Smooth muscle cell (in vitro differentiated cells): Measurements from ENCODE around the gene DYNLRB1. TPM values are rescaled to one million over a fixed set of nuclear protein-coding genes. Genes with fewer than 3 reads are reported as not detected.

Experiments used
- DNase-seq: peaks from one replicate; lab custom pipeline; 2025; ENCODE audit not compliant: unreplicated experiment; lab: John Stamatoyannopoulos, UW
- H2AFZ ChIP-seq: fragments of 200-600 bp; sonication (generic); 2 replicates; pipeline ENCODE4 v1.6.0; 2016; ENCODE audit warnings: antibody characterized with exemption, low read depth, mild to moderate bottlenecking
- H3F3A ChIP-seq: fragments of 200-600 bp; sonication (generic); 2 replicates; pipeline ENCODE4 v1.6.0; 2017; ENCODE audit warnings: antibody characterized with exemption, low read depth
- H3K27ac ChIP-seq: fragments of 200-600 bp; sonication (generic); 2 replicates; pipeline ENCODE4 v1.5.1; 2016; ENCODE audit warnings: low read depth, mild to moderate bottlenecking
- H3K27me3 ChIP-seq: fragments of 200-600 bp; sonication (generic); 2 replicates; pipeline ENCODE4 v1.6.1; 2016; ENCODE audit warnings: low read depth, mild to moderate bottlenecking
- H3K36me3 ChIP-seq: fragments of 200-600 bp; sonication (generic); 2 replicates; pipeline ENCODE4 v1.5.1; 2016; ENCODE audit warnings: low read depth
- H3K4me1 ChIP-seq: fragments of 200-600 bp; sonication (generic); 2 replicates; pipeline ENCODE4 v1.5.1; 2016; ENCODE audit warnings: low read depth
- H3K4me2 ChIP-seq: fragments of 200-600 bp; sonication (generic); 2 replicates; pipeline ENCODE4 v1.6.0; 2016; ENCODE audit warnings: mild to moderate bottlenecking
- H3K4me3 ChIP-seq: fragments of 200-600 bp; sonication (generic); 2 replicates; pipeline ENCODE4 v1.5.1; 2016; ENCODE audit warnings: mild to moderate bottlenecking
- H3K79me2 ChIP-seq: fragments of 200-600 bp; sonication (generic); 2 replicates; pipeline ENCODE4 v1.6.0; 2016; ENCODE audit warnings: low read depth, mild to moderate bottlenecking
- H3K9ac ChIP-seq: fragments of 200-600 bp; sonication (generic); 2 replicates; pipeline ENCODE4 v1.6.0; 2016; ENCODE audit warnings: low read depth
- H3K9me3 ChIP-seq: fragments of 200-600 bp; sonication (generic); replicated peaks from 2 replicates; pipeline ENCODE4 v1.5.1; 2016; ENCODE audit warnings: low read depth
- H4K20me1 ChIP-seq: fragments of 200-600 bp; sonication (generic); 2 replicates; pipeline ENCODE4 v1.6.0; 2016; ENCODE audit warnings: low read depth
- WGBS: methylation state at CpG from one replicate; pipeline ENCODE4 v1.1.7; 2016; ENCODE audit warnings: low lambda C conversion rate; 5-methylcytosine and 5-hydroxymethylcytosine counted together
- polyA plus RNA-seq: library from polyadenylated mRNA; unstranded; fragments of >200 nt; fragmentation: Nextera tagmentation; extraction: Ambion mirVana; gene quantifications from 2 replicates; pipeline ENCODE4 v1.2.1, GENCODE V29; 2016
- total RNA-seq: library from RNA; depleted of rRNA; stranded (reverse); fragments of >200 nt; gene quantifications from 2 replicates; pipeline ENCODE4 v1.2.3, GENCODE V29; 2014
- TF ChIP-seq, protein P1 (sequence below): fragments of 200-600 bp; sonication (generic); IDR thresholded peaks from 2 replicates; pipeline ENCODE4 v1.5.1; 2017; ENCODE audit warnings: borderline replicate concordance, mild to moderate bottlenecking, antibody characterized with exemption; ENCODE audit not compliant: insufficient read depth, poor library complexity, severe bottlenecking

DYNLRB1 gene
- total RNA-seq (185 and 224 TPM in 2 replicates), polyA plus RNA-seq (202 and 266 TPM in 2 replicates)

DNA sequence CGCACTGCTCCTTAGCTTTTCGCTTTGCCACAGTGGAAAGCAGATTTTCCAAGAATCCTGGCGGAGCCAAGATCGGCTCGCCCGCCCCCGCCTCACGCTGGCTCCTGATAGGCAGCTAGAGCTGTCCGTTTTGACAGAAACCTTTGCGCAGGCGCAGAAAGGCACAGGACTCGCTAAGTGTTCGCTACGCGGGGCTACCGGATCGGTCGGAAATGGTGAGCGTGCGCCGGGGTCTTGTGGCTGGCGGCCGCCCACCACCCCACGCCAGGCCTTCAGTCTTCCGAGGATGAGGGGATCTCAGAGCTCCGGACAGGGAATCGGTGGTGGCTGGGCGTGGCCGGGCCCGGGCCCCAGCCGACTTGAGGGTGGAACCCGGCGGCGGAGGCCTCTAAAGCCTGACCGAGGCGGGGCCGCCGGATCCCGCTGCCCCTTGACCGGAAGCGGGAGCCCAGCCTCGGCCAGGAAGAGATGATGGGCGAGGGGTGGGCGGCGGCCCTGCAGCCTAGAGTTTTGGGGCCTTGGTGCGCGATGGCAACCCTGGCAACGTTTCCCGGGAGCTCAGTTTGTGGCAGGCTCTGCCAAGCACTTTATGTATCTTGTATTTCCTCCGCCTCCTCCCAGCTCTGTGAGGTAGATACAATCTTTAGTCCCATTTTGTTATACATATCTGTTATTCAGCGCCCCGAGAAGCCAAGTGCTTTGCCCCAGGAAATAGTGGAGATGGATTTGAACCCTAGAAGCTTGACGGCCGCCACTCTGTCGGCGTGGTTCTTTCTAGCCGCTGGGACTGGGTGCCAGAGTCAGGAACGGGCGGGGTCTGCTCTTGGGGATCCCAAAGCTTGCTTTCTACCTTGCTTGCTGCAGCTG lies at the start of gene DYNLRB1:
DYNLRB1 (plus strand) TSS at position 176 of the 867 bp plus-strand sequence; CDS start at position 213, 37 bp downstream.
- H4K20me1 ChIP-seq = peaks cover 39% of the 10 kb centered on the region
- H3K27ac ChIP-seq = peak within 1 kb of the TSS; percentile 85
- TF ChIP-seq, protein P1, sequence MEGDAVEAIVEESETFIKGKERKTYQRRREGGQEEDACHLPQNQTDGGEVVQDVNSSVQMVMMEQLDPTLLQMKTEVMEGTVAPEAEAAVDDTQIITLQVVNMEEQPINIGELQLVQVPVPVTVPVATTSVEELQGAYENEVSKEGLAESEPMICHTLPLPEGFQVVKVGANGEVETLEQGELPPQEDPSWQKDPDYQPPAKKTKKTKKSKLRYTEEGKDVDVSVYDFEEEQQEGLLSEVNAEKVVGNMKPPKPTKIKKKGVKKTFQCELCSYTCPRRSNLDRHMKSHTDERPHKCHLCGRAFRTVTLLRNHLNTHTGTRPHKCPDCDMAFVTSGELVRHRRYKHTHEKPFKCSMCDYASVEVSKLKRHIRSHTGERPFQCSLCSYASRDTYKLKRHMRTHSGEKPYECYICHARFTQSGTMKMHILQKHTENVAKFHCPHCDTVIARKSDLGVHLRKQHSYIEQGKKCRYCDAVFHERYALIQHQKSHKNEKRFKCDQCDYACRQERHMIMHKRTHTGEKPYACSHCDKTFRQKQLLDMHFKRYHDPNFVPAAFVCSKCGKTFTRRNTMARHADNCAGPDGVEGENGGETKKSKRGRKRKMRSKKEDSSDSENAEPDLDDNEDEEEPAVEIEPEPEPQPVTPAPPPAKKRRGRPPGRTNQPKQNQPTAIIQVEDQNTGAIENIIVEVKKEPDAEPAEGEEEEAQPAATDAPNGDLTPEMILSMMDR = no peak
- peaks cover 15% of the 10 kb centered on the region for H3F3A ChIP-seq
- H3K79me2 ChIP-seq = peaks cover 49% of the 10 kb centered on the region
- peak within 1 kb of the TSS; percentile 85 for H3K9ac ChIP-seq
- under 1% methylated on average over 59 of the region's 59 CpGs for WGBS
- peaks cover 15% of the 10 kb centered on the region for H3K4me1 ChIP-seq
- no peaks in the 10 kb centered on the region for H3K36me3 ChIP-seq
- peak within 1 kb of the TSS; percentile 62 for H3K4me3 ChIP-seq
- no peak within 1 kb of the TSS for H2AFZ ChIP-seq
- peak; percentile 95 for DNase-seq
- H3K27me3 ChIP-seq = no peaks in the 10 kb centered on the region
- peak within 1 kb of the TSS; percentile 94 for H3K4me2 ChIP-seq
- H3K9me3 ChIP-seq = no peaks in the 10 kb centered on the region

DNA sequence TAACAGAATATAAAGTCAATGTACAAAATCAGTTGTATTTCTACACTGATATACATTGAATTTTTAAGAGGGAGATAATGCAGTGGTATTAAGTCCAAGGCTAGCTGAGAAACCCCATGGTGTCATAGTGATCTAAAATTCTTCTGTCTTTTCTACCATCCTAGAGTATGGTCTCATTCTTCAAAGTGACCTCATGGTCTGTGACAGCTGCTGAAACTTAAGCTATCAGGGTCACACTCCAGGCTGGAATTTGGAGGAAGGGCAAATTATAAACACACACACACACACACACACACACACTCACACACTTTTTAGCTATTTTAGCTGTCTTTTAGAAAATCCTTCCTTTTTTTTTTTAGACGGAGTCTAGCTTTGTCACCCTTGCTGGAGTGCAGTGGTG lies 47.3 kb upstream of the DYNLRB1 start:
- Histone ChIP-seq H3K27me3 (no peaks in the 10 kb centered on the region), H3K9ac (no peak overlapping the region), H2AFZ (no peak overlapping the region), H3K4me1 (no peaks in the 10 kb centered on the region), H3K9me3 (no peaks in the 10 kb centered on the region), H3K4me2 (no peak overlapping the region), H3K4me3 (no peak overlapping the region), H4K20me1 (peaks cover 87% of the 10 kb centered on the region), H3F3A (peaks cover 24% of the 10 kb centered on the region), H3K36me3 (peaks cover 11% of the 10 kb centered on the region), H3K79me2 (peaks cover 60% of the 10 kb centered on the region), H3K27ac (no peak overlapping the region)
- TF ChIP-seq, protein P1 = no peak
- no peak for DNase-seq
- 42% methylated on average over 1 of the region's 1 CpG for WGBS

DNA sequence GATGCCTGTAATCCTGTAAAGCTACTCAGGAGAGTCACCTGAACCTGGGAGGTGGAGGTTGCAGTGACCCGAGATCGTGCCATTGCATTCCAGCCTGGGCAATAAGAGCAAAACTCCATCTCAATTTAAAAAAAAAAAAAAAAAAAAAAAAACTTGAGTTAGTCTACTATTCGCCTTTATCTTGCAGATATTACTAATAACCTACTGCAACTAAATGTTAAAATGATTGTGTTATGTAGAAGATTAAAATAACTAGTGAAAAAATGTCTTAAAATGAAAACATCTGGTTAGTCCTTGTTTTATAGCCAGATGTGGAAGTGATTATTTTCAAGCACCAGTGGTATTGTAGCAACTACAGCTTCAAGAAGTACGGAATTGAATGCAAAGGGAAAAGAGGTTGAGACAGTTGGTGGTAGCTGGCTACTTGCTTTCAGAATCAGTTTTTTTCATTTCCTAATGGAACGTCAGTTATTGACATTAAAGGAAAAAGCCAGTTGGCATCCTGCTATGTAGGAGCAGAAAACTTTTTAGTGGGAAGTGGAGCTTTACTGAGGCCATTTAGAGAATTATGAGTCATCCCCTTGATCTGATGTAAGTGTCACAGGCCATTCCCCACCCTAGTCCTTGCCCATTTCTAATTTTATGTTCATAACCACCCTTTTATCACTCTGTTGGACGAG lies 43.8 kb upstream of the DYNLRB1 start:
- H3K4me3 ChIP-seq = no peak overlapping the region
- peak overlapping the region; percentile 53 for H3K27ac ChIP-seq
- no peaks in the 10 kb centered on the region for H3K9me3 ChIP-seq
- H3F3A ChIP-seq = peaks cover 20% of the 10 kb centered on the region
- H3K27me3 ChIP-seq = no peaks in the 10 kb centered on the region
- no peak overlapping the region for H3K9ac ChIP-seq
- WGBS = 51% methylated on average over 6 of the region's 6 CpGs
- H2AFZ ChIP-seq = no peak overlapping the region
- no peak for DNase-seq
- H4K20me1 ChIP-seq = peaks cover 54% of the 10 kb centered on the region
- H3K4me1 ChIP-seq = no peaks in the 10 kb centered on the region
- H3K79me2 ChIP-seq = peaks cover 34% of the 10 kb centered on the region
- TF ChIP-seq, protein P1 = no peak
- H3K4me2 ChIP-seq = peak overlapping the region; percentile 36
- peaks cover 16% of the 10 kb centered on the region for H3K36me3 ChIP-seq
